Subcutaneous abdominal adipose tissue (tissue), 5 donors: ENCODE measurements around the gene APEH.

ENCODE experiments used
- H3K27ac ChIP-seq: one replicate; pipeline ENCODE4 v1.7.0; 2013; ENCODE audit warnings: low read depth, mild to moderate bottlenecking, inconsistent platforms, low read length, moderate library complexity
- H3K27me3 ChIP-seq, 5 donors: one replicate each; pipeline ENCODE4 v1.7.0; 2013; ENCODE audit warnings: low read length in 5 of 5, inconsistent platforms in 1 of 5; ENCODE audit not compliant: control insufficient read depth in 5 of 5, insufficient read depth in 4 of 5
- H3K36me3 ChIP-seq, 5 donors: one replicate each; pipeline ENCODE4 v1.7.0; 2013; ENCODE audit warnings: low read length in 5 of 5; ENCODE audit not compliant: control insufficient read depth in 5 of 5, insufficient read depth in 5 of 5
- H3K4me1 ChIP-seq, 5 donors: one replicate each; pipeline ENCODE4 v1.7.0; 2013; ENCODE audit warnings: low read length in 5 of 5, mild to moderate bottlenecking in 3 of 5, moderate library complexity in 1 of 5; ENCODE audit not compliant: control insufficient read depth in 5 of 5, insufficient read depth in 5 of 5
- H3K4me3 ChIP-seq, 5 donors: one replicate each; pipeline ENCODE4 v1.7.0; 2013; ENCODE audit warnings: low read length in 5 of 5, low read depth in 1 of 5
- H3K9ac ChIP-seq, 5 donors: one replicate each; pipeline ENCODE4 v1.7.0; 2013; ENCODE audit warnings: low read length in 5 of 5, mild to moderate bottlenecking in 4 of 5, moderate library complexity in 3 of 5
- H3K9me3 ChIP-seq, 5 donors: one replicate each; pipeline ENCODE4 v1.7.0; 2013; ENCODE audit warnings: low read length in 5 of 5; ENCODE audit not compliant: control insufficient read depth in 5 of 5
- donor health status: healthy.
- donor health status: healthy.
- donor health status: healthy.
- donor health status: healthy.
- donor health status: healthy.

Gene APEH

DNA sequence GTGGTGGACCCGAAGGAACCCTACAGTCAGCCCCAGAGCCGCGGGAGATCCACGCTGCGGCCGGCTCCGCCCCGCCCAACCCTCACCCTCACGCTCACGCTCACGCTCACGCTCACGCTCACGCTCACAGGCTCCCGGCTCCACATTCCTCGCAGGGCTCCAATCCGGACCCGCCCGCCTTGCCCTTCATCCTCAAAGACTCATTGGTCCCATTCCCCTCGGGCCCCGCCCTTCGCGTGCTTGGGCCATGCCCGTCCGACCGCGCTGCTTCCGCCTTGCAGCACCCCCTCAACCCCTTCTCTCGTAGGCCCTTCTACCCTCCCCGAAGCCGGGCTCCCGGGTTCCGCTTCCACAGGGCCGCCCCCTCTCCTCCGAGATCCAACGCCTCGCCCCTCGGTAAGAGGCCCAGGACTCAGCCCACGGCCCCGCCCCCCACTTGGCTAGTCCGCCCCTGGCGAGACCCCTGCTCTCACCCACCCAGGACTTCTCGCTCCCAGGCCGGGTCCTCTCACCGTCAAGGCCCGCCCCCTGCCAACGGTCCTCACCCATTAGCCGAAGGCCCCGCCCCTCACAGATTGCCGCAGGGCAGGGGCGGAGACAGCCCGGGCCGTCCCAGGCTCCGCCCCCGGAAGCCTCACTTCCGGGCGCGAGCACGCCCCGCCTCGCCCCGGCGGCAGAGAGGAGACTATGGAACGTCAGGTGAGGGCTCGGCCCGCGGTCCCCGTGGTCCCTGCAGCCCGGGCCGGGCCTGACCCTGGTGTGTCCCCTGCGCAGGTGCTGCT lies at the start of gene APEH:
APEH (plus strand) TSS at position 637 of the 782 bp plus-strand sequence; CDS start at position 688, 51 bp downstream.
- peak within 1 kb of the TSS; percentile 66 to 85 (median 82) for H3K4me3 ChIP-seq
- H3K36me3 ChIP-seq = peaks cover 0 to 34% (median 31%) of the 10 kb centered on the region in 5 donors
- H3K4me1 ChIP-seq = peaks cover 0 to 28% (median 24%) of the 10 kb centered on the region in 5 donors
- H3K27me3 ChIP-seq = peaks cover 0 to 3% (median 0%) of the 10 kb centered on the region in 5 donors
- H3K9me3 ChIP-seq = peaks cover 0 to 3% (median 0%) of the 10 kb centered on the region in 5 donors
- peak within 1 kb of the TSS in 4 of 5 donors; percentile 55 to 81 (median 63) for H3K9ac ChIP-seq
- peak within 1 kb of the TSS; percentile 78 for H3K27ac ChIP-seq

DNA sequence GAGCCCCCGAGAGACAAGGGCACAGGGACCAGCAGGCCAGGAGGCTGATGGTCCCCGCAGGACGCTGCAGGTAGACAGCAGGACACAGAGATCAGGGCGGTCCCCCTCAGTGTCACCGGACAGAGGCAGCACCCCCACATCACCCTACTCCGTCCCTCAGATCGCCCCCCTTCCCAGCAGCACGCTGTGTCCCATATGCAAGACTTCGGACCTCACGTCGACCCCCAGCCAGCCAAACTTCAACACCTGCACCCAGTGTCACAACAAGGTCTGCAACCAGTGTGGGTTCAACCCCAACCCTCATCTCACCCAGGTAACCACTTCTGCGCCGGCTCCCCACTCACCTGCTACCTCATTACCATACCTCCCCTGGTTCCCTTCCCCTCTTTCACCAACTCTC lies 49.1 kb upstream of the APEH start:
- no peaks in the 10 kb centered on the region for H3K4me1 ChIP-seq
- no peak overlapping the region for H3K27ac ChIP-seq
- peaks cover 0 to 2% (median 0%) of the 10 kb centered on the region in 5 donors for H3K27me3 ChIP-seq
- H3K36me3 ChIP-seq = no peaks in the 10 kb centered on the region
- H3K9ac ChIP-seq = no peak overlapping the region
- no peaks in the 10 kb centered on the region for H3K9me3 ChIP-seq
- H3K4me3 ChIP-seq = no peak overlapping the region

DNA sequence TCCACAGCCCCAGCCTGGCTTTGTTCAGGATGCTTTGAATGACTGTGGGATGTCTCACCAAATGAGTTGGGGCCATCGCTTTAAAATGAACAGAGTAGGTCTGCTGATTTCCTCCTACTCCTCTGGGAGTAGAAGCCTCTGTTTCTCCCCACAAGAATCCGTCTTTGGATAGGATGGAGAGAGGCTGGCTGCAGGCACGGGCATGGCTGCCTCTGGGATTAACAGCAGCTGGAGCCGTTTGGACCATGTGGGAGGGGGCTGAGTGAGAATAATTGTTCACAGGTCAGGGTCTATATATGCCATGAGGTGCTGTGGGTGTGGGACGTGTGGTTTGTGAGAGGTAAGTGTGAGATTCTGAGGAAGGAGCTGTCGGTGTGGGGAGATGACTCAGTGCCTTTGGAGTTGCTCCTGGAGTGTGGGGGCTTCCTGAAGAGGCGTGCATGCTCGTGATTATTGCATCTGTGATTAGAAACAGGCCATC lies 48.0 kb upstream of the APEH start:
- Histone ChIP-seq H3K27ac (no peak overlapping the region), H3K4me1 (no peaks in the 10 kb centered on the region), H3K9ac (no peak overlapping the region), H3K36me3 (no peaks in the 10 kb centered on the region), H3K4me3 (no peak overlapping the region), H3K9me3 (no peaks in the 10 kb centered on the region), H3K27me3 (peaks cover 0 to 6% (median 0%) of the 10 kb centered on the region in 5 donors)

DNA sequence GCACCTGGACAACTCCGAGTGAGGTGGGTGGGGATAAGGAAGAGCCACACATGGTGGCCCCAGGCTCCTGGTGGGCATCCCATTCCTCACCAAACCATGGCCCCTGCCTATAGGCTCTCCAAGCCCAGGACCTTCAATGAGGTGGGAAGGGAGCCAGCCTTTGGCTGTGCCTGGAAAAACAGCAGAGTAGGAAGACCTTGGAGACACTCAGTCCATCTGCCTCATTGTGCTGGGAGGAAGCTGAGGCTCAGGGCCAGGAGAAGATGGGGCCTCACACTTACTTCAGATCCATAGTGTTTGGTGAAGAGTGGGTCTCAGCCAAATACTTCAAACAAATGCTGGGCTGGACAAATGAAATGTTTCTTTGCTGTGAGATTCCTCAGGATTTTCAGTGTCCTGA lies 47.4 kb upstream of the APEH start:
- Histone ChIP-seq H3K36me3 (no peaks in the 10 kb centered on the region), H3K4me1 (no peaks in the 10 kb centered on the region), H3K27ac (no peak overlapping the region), H3K27me3 (peaks cover 0 to 6% (median 0%) of the 10 kb centered on the region in 5 donors), H3K9me3 (peaks cover 0 to 2% (median 0%) of the 10 kb centered on the region in 5 donors), H3K4me3 (no peak overlapping the region), H3K9ac (no peak overlapping the region)

DNA sequence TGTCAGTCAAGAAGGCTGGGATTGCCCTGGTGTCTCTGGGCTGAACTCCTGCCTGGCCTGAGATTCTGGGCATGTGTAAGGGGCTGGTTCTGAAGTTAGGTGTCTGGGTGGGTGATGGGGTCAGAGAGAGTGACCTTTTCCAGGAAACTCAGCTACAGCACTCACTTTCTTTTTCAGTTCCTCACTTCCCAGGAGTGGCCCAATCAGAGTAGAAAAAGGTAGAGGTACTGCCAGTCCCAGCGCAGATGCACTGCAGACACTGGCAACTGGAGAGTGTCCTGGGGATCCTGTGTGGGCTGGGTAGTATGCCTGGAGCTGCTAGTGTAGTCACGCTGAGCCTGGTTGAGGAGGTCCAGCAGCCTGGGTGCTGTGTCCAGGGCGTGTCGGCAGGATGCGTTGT lies 46.5 kb upstream of the APEH start:
- no peaks in the 10 kb centered on the region for H3K36me3 ChIP-seq
- H3K27ac ChIP-seq = no peak overlapping the region

DNA sequence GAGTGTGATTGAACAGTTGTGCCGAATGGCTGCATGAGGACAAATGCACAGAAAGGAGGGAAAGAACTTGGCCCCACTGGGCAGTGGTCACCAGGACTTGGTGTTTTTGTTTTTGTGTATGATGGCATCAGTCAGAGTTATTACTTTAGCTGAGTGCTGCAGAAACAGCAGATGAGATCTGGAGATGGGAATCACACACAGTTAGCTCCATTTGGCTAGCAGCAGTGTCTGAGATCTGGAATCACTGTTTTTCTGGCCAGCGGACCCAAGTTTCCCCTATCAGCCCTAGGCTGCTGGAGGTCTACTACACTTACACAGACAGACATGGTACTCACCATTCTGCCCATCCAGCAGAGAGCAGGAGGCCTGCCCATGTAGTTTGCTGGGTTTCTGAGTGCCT lies 45.9 kb upstream of the APEH start:
- peaks cover 0 to 3% (median 0%) of the 10 kb centered on the region in 5 donors for H3K9me3 ChIP-seq
- no peaks in the 10 kb centered on the region for H3K4me1 ChIP-seq
- H3K9ac ChIP-seq = no peak overlapping the region
- H3K4me3 ChIP-seq = no peak overlapping the region
- H3K27me3 ChIP-seq = peaks cover 0 to 6% (median 0%) of the 10 kb centered on the region in 5 donors
- H3K36me3 ChIP-seq = no peaks in the 10 kb centered on the region
- no peak overlapping the region for H3K27ac ChIP-seq

More for the DNA sequence above, 46.5 kb upstream of the APEH start:
- Histone ChIP-seq H3K9me3 (peaks cover 0 to 3% (median 0%) of the 10 kb centered on the region in 5 donors), H3K4me3 (no peak overlapping the region), H3K4me1 (no peaks in the 10 kb centered on the region), H3K27me3 (peaks cover 0 to 6% (median 0%) of the 10 kb centered on the region in 5 donors), H3K9ac (no peak overlapping the region)

DNA sequence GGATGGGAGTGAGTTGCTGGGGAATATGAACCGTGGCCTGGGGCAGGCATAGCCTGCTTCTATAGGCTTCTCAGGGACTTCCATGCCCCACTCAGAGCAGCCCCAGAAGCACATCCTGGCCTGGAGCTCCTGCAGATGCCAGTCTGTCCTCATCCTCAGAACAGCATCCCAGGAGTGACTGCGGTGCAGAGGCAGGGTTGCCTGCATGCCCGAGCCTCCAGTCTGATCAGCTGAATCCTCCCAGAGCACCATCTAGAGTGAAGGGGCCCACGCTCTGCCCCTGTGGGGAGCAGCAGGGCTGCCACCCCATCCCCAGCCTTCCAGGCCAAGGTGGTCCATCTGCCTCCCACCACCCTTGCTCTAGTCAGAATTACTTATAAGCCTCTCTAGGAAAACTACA lies 44.7 kb upstream of the APEH start:
- Histone ChIP-seq H3K9me3 (peaks cover 0 to 3% (median 0%) of the 10 kb centered on the region in 5 donors), H3K9ac (no peak overlapping the region)

DNA sequence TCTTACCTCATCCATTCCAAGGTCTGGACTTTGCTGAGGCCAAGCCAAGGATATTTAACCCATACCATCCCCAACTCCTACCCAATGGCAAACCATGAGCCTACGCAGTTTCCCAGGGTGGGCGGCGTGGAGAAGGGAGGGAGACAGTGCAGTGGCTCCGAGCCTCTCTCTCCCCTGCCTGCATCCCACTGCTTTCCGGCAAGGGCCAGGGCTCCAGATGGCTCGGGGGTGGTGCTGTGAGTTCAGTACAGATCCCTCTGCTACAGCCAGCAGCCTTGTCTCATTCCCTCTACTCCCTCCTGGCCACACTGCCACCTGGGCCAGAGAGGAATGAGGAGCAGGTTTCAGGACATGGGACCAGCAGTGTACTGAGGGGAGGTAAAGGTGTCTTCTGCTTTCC lies 44.3 kb upstream of the APEH start:
- Histone ChIP-seq H3K4me3 (no peak overlapping the region), H3K9me3 (peaks cover 0 to 3% (median 0%) of the 10 kb centered on the region in 5 donors), H3K4me1 (no peaks in the 10 kb centered on the region), H3K27ac (no peak overlapping the region), H3K36me3 (no peaks in the 10 kb centered on the region), H3K27me3 (peaks cover 0 to 6% (median 0%) of the 10 kb centered on the region in 5 donors), H3K9ac (no peak overlapping the region)

More for the DNA sequence above, 44.7 kb upstream of the APEH start:
- Histone ChIP-seq H3K36me3 (no peaks in the 10 kb centered on the region), H3K4me1 (no peaks in the 10 kb centered on the region), H3K27ac (no peak overlapping the region), H3K4me3 (no peak overlapping the region), H3K27me3 (peaks cover 0 to 6% (median 0%) of the 10 kb centered on the region in 5 donors)

DNA sequence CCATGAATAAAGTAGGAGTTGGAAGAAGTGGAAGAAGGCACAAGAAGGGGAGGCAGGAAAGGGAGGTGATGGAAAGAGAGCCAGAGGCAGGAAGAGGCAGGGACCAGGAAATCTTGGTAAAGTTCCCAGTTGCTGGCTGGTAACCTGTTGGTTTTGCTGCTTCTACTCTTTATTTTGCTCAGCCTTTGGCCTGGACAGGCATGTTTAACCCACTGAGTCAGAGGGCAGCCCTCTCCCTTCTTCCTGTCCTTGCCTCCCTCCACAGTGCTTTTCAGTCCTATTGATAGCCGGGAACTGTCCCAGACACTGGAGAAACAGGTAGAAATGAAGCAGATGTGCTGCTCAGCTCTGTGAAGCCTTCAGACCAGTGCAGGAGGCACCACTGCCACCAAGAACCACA lies 43.4 kb upstream of the APEH start:
- peaks cover 0 to 3% (median 0%) of the 10 kb centered on the region in 5 donors for H3K9me3 ChIP-seq
- H3K4me3 ChIP-seq = no peak overlapping the region
- H3K9ac ChIP-seq = no peak overlapping the region
- no peaks in the 10 kb centered on the region for H3K4me1 ChIP-seq
- no peaks in the 10 kb centered on the region for H3K36me3 ChIP-seq
- H3K27me3 ChIP-seq = peaks cover 0 to 6% (median 0%) of the 10 kb centered on the region in 5 donors
- H3K27ac ChIP-seq = no peak overlapping the region

DNA sequence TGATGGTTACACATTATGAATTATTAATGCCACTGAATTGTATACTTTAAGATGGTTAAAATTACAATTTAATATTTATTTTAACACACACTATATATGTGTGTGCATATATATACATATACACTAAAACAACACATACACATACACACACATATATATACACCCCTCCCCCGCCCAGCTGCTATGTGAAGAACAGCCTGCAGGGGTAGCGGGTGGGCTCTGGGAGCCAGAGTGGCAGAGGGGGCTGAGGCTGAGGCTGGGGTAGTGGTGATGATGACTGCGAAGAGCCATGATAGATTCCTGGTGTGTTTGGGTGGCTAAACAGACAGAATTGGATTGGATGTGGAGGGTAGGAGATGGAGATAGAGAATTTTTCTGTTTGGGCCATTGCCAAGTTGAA lies 39.4 kb upstream of the APEH start:
- H3K27me3 ChIP-seq = peaks cover 0 to 6% (median 0%) of the 10 kb centered on the region in 5 donors
- no peaks in the 10 kb centered on the region for H3K36me3 ChIP-seq
- no peak overlapping the region for H3K4me3 ChIP-seq
- H3K4me1 ChIP-seq = peaks cover 0 to 4% (median 0%) of the 10 kb centered on the region in 5 donors
- no peak overlapping the region for H3K9ac ChIP-seq
- no peak overlapping the region for H3K27ac ChIP-seq
- H3K9me3 ChIP-seq = peaks cover 0 to 3% (median 0%) of the 10 kb centered on the region in 5 donors
